Amniotic stem cell (primary cell): Measurements from ENCODE around the gene IPPK.

ENCODE experiments used
- DNase-seq: peaks from one replicate; lab custom pipeline; 2025; lab: John Stamatoyannopoulos, UW

IPPK gene

DNA sequence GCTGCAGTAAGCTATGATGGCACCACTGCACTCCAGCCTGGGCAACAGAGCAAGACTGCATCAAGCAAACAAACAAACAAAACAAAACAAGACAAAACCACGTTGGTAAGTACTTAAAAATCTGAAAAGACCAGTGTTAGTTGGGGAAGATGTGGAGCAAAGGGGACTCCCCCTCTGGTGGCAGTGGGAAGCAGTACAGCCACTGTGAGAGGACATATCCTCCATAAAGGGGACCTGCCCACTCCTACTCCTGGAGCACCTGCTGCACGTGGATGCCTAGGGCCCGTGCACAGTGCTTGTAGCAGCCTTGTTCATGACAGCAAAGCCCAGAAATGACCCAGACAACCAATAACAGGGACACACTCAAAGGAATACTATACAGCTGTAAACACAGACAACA, 17.0 kb upstream of the IPPK start:
- no peak for DNase-seq

DNA sequence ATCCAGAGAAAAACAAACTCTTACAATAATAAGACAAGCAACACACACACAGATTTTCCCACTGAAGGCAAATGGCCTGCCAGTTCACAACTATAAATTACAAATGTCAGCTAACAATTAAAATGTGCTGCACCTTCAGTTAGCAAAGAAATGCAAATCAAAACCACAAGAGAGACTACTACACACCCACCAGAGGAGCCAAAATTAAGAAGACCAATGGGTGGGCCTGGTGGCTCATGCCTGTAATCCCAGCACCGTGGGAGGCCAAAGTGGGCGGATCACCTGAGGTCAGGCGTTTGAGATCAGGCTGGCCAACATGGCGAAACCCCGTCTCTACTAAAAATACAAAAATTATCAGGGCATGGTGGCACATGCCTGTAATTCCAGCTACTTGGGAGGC, 15.1 kb upstream of the IPPK start:
- DNase-seq = no peak

DNA sequence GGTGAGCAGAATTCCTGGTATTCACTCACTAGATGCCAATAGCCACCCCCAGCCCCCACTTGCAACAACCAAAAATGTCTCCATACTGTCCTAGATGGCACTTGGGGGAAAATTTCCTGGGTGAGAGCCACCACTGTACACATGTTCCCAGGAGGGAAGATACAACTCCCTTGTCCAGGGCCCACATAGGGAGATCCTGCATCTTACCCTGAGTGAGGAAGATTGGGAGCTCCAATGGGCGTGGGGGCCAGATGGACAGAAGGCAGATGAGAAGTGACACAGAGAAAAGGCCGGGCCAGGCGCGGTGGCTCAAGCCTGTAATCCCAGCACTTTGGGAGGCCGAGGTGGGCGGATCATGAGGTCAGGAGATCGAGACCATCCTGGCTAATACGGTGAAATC, 12.3 kb upstream of the IPPK start:
- DNase-seq = no peak

DNA sequence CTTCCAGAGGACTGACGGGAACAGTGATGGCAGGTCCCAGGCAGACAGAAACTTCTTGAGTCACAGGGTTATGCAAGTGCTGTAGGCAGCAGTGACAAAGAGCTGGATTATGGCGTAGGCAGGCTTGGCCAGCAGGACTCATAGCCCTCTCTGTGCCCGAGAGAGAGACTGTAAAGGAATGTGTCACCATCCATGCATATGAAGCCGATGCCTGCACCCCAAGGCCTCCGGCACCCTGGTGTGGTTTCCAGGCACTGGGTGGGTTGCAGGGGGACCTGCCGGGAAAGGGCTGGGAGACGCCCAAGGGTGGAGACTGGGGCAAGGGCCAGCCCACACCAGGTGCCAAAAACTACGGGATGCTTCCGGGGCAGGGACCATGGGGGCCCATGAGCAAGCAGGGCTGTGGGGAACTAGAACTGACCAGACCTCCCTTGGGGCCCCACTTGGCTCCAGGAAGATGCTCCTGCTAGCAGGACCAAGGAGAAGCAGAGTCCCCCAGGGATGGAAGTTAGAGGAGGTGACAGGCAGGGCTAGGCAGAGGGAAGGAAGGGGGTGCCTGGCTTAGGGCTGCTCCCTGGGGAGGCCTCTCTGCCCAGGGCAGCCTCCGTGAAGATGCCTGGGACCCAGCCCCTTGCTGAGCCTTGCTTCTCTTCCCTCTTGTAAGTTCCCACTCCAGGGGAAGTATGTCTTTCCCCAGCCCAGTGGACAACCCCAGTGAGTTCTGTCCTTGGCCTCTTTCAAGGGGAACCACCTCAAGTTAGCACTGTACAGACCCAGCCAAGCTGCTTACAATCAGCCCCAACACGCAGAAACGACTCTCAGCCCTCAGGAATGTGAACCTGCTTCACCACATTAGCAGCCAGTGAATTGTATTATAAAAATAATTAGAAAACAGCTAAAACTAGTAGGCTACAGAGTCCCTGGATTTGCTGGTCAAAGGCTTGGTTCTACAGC, 10.5 kb upstream of the IPPK start:
- DNase-seq = no peak

DNA sequence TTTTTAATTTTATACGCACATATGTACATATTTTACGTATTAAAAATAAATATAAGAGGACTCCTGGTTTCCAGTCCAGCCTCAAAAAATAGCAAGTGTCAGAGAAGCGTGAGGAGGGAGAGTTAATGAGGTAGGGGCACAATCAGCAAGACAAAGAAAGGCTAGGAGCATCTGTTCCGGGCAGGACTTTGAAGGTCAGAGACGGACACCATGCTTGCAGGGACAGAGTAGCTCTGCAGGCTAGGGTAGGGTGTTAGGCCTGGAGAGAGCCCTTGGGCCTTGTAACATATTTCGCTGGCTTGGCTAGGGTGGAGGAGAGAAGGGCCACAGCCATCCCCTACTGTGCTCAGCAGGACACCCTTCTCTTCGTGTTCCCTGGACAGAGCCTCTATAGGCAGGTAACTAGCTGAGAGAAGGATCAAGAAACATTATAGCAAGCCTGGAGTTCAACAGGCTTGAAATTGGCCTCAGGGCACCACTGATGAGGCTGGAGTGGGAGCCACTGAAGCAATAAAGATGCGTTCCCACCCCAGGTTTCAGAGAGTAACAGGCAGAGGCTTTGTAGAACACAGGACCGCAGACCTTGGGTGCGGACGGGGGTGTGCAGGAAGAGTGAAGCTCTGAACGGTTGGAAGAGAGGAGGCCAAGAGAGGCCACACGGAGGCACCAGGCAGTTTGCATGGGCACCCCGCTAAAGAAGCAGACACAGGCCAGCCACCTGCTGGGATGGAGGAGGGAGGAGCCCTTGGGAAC, 9.7 kb upstream of the IPPK start:
- no peak for DNase-seq

DNA sequence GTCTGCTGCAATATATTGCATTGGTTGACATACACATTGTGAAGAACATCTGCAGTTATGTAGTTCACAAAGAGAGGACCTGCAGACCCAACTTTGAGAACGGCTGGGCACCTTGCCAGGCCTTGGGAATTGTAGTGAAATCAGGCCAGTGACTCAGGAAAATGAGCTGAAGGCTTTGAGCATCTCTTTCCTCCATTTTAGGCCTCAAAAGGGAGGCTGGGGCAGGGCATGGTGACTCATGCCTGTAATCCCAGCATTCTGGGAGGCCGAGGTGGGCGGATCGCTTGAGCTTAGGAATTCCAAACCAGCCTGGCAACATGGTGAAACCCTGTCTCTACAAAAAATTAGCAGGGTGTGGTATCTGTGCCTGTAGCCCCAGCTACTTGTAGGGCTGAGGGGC, 1.4 kb upstream of the IPPK start:
- DNase-seq = peak; percentile 10

DNA sequence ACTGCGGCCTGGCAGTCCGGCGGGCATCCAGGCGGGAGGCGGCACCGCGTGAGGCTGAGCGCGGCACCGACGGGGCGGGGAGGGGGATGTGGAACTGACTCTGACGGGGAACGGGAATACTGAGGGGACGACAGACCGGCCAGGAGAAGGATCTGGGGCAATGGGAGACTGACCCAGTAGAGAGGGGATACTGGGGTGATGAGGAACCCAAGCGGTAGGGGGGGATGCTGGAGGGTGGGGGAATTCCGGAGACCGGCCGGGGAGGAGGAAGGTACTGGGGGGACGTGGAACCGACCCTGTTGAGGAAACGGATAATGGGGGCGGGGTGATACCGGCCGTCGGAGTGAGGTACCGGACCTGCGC, 423 bp downstream of the IPPK start:
- DNase-seq = peak; percentile 12

DNA sequence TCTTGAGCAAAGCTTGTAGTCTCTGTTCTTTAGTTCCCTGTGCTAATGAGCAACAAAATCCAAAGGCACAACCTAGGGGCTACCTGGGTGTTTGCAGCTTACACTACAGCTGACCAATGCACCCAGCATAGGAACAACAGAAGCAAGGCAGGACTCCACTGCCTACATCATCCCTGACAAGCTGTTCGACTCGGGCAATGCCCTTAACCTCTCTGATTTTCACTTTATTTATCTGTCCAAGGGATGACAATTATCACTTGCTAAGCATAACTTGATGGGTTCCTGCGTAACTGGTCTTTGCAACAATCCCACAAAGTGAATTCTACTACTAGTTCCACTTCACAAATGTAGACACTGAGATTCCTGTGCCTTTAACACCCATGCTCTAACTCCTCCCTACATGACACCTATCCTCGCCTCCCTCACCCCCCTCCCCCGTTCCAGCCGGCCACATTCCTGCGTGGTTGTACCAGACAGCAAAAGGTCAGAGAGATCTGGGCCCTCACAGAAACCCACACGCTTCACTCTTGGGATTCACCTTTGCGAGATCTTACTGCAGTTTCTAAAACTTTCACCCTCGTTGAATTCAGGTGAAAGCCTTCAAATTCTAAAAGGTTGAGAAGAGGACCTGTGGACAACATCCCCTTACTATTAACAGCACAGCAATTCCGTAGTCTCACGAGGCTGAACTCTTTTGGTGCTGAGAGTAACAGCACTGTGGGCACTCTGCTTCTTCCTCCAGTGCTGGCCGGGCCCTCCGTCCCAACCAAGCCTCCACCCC, 995 bp downstream of the IPPK start:
- no peak for DNase-seq

DNA sequence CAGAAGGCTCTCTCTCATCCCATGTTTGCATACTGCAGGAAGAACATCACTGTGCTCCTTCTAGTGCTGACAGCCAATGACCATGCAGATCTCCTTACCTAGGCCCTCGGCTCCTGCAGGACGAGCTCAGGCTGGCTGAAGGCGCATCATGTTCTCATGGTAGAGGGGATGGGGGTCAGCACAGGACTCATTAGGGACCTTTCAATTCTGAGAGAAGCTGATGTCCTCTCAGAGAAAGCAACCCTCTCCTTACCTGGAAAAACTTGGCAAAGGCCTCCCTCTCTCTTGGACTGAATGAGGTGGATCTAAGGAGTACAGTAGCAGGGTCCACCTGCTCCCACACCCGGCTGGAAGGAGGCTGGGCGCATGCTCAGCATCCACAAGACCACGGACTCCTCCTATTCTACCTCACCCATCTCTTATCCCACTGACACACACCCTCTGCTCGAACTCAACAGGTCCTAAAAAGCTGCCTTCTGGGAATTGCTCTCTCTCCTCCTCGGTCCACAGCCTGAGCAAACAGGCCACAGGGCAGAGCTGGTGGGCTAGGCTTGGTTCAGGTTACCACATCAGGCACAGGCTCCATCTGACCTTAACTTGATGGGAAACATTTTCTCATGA, 2.9 kb downstream of the IPPK start:
- DNase-seq = no peak

DNA sequence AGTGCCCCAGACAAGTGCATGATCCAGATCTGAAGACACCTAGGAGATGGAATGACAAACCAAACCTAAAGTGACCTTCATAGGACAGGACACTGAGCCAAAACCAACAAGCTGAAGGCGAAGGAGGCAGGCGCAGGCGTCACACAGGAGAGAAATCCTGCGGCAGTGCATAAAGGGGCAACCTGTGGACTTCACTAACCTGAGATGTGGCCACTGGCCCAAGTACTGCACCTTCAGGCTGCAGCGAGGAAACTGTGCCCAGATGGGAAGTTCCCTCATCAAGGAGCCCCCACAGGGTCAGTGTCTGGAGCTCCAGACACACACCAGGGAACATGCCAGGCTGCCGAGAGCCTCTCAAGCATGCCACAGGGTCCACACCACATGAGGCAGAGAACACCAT, 3.7 kb downstream of the IPPK start:
- no peak for DNase-seq

DNA sequence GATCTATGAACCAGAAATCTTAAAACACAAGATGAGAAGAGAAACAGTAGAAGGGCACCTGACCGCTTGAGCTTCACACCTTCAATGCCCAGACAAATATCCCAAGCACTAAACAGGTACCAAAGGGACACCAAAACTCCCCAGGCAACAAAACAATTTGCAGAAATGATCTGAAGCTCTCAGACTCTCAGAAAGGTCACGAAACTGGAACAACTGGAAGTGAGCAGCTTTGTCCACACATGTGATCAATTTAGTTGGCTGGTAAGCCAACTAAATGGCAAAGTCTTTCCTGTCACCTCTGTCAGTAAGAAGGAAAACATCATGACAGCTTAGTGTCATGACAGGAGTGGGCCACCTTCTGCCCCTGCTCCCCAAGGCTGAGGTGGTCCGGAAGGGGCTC, 4.1 kb downstream of the IPPK start:
- DNase-seq = no peak

DNA sequence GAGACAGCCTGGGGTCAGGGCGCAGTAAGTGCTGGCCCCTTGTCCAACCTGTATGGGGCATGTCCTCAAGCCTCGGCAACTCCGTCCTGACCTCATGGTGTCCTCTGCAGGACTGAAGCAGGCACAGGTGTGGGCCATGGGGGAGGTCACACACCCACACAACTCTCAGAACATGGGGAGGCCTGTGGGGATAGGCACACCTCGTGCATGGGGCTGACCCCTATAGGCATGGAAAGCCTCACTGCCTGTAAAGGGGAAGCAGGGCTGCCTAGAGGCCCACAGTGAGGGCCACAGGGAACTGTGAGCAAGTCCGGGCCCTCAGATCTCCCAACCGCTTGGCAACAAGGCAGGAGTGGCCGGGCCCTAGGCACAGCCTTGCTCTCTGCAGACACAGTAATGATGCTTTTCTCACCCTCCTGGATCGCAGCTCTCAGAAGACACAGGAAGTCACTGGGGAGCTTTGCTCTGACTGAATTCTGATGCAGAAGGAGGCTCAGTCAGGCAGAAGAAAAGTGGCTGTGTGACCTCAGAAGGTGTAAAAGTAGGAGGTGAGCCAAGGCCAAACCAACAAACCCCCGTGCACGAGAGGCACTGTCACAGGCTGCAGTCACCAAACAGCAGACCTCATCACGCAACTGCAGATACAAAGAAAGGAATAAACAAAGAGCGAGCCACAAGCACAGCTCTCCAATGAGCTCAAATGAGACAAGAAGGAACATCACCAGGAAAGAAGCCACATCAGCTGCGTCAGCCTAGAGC, 5.4 kb downstream of the IPPK start:
- no peak for DNase-seq

DNA sequence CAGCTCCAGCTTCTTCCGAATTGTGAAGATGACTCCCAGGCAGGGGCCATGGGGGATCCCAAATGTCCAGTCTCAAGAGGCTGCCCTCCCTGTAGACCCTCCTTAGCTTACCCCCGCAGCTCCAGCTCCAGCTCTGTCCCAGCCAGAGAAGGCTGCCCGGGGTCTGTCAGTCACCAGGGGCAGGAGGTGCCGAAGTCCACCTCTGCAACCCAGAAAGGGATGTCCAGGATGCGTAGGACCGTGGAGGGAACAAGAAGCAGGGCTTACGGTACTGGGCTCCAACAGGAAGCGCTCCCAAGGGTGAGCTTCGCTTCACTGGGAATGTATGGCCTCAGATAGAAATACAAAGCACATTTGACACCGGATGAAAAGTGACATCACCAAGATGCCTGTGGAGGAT, 6.0 kb downstream of the IPPK start:
- no peak for DNase-seq

DNA sequence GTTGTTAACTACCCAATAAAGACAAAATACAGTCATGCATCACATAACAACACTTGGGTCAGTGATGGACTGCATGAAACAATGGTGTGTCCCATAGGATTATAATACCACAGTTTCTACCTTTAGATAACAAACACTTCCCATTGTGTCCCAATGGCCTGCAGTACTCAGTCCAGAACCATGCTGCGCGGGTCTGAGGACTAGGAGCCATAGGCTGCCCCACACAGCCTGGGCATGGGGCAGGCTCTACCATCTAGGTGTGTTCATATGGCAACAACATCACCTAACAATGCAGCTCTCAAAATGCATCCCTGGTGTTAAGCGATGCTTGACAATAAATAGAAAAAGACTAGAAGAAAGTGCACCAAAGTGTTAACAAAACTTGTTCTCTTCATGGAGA, 6.8 kb downstream of the IPPK start:
- DNase-seq = no peak

DNA sequence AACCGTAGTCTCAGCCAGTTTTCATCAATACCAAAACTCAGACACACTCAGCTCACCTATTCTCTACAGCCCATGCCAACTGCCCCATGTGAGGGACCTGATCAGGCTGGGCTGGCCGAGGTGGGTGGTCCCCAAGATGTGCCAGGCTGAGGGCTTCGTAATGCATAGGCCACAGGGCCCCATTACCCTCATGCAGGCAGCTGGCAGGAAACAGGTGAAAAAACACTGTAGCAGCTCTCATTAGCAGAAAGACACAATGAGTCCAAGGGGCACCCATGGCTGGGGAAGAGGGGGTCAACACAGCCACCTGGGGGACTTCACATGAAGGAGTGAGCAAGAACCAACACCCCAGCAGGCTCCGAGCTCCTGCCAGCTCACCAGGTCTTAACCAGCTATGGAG, 8.2 kb downstream of the IPPK start:
- no peak for DNase-seq

DNA sequence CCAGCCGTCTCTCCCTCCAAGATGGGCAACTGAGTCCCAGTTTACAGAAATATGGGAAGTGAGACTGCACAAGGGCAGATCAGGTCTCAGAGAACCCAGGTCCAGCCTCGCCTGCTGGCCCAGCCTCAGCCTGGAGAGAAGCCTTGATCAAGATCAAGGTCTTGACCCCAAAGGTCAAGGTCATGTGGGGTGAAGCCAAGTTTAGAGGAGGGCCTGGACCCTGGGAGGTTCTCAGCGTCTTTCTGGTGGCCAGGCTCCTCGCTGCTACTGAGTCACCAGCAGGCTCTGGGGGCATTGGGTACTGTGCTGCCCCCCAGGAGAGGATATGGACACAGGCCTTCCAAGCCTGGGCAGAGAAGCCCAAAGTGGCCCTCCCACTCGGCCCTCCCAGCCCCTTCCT, 8.8 kb downstream of the IPPK start:
- DNase-seq = no peak

DNA sequence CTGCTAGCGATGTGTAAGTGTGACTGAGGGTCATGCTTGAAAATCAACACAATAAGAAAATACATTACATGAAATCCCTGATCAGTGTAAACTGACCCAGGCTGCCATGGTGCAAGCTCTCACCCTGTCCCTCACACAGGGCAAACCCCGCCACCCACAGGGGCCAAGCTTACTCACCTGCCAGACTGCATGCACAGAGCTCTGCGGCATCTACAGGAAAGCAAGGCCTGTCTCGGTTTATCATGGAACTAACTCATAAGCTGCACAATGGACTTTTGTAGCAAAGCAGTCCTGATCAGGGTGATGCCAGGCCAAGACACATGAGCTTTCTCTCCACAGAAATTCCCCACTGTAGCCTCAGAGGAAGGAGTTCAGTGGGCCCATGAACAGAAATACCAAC, 9.7 kb downstream of the IPPK start:
- DNase-seq = no peak

DNA sequence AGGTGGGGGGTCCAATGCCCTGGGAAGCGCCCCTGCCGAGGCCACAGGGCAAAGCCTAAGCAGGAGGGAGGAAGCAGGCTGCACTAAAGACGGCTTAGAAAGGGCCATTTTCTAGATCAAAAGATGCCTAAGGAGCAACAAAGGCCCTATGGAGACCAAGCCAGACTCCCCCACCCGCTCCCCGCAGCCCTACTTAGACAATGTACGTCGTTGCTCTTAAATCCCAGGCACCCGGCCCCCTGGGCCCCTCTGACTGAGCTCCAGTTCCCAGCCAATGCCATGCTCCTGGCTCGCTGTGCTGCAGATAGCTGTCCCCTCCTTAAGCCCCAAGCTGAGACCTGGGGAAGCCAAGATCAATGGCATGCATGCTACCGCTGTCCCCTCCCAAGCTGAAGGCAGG, 10.3 kb downstream of the IPPK start:
- no peak for DNase-seq

DNA sequence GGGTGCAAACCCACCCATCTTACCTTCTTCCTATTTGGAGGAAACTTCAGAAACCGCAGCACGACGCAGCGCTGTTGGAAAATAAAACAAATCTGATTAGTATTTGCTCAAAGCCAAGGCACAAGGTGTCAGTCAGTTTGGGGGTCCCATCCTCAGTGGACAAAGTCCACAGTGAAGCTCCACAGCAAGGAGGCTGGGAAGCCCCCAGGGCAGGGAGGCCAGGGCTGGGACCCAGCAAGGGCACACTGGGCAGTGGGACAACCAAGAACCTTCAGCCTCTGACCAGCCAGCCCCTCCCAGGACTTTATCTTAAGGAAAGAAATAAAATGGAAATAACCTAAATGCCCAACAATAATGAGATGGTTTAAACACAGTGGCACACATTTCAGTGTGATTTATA, 11.3 kb downstream of the IPPK start:
- no peak for DNase-seq

DNA sequence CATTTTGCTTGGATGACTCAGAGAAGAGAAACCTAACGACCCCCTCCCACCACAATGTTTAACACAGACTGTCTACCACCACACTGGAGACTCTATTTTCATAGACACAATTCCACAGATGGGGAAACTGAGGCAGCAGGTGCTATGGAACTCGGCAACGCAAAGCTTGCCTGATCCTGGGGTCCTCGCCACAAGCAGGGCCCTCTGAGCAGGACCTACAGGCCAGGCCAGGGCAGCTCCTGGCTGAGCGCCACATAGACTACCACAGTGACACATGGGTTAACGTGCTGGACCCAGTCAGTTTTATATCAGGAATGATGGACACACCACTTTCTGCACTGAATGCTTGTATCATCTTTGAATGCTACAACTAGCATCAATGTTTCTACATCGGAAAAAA, 11.8 kb downstream of the IPPK start:
- DNase-seq = no peak

DNA sequence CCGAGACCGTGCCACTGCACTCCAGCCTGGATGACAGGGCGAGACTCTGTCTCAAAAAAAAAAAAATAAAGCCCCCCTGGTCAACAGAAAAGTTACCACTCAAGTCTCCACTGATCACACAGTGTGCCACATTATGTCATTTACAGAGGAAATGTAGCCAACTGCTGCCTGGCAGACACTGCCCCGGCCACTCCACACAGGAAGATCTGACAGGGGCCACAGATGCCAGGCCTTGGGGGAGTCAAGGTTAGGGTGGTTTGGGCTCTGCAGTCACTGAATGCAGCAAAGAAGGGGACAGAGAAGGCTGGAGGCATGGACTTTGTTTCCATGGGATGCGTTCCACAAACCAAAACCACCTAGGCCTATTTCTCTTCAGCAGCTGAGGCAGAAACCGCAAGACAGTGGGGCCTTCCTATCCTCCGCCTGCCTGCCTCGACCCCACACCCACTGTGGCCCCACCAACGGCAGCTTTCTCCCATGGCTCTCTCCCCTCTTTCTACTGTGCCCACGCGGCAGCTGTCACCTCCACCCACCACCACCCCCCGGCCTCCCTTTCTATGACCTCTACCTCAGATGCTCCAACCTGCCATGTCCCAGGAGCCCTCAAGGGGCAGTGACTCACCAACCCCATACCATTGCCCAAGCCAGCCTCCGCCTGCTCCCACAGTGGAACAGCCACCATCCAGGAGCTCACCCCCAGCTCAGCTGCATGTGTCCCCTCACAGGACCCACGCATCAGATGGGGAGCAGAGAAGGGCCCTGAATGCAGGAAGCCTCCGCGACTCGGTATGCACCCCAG, 12.4 kb downstream of the IPPK start:
- no peak for DNase-seq
